HEK293 (cell line): ENCODE measurements around the gene ATP4A.

Source experiments
- GLI2 ChIP-seq: fragments of 450-650 bp; formaldehyde crosslinking; IDR thresholded peaks from 2 replicates; pipeline ENCODE4; 2017; ENCODE audit warnings: missing biosample characterization, missing genetic modification characterization, low read depth, borderline replicate concordance
- HOXA7 ChIP-seq: sonication (generic); formaldehyde crosslinking; IDR thresholded peaks from 2 replicates; pipeline ENCODE4 v1.8.1; 2022; ENCODE audit warnings: missing genetic modification reagents, borderline replicate concordance
- KLF16 ChIP-seq: fragments of 450-650 bp; formaldehyde crosslinking; IDR thresholded peaks from 2 replicates; pipeline ENCODE4 v1.5.1; 2017; ENCODE audit warnings: missing biosample characterization, missing genetic modification characterization
- KLF17 ChIP-seq: fragments of 450-650 bp; formaldehyde crosslinking; IDR thresholded peaks from 2 replicates; pipeline ENCODE4 v1.5.1; 2016; ENCODE audit warnings: missing biosample characterization, missing genetic modification characterization
- MEIS1 ChIP-seq: sonication (generic); formaldehyde crosslinking; IDR thresholded peaks from 2 replicates; pipeline ENCODE4 v1.8.1; 2022; ENCODE audit warnings: missing genetic modification reagents, mild to moderate bottlenecking, borderline replicate concordance
- SP3 ChIP-seq: fragments of 450-650 bp; formaldehyde crosslinking; IDR thresholded peaks from 2 replicates; pipeline ENCODE4 v1.5.1; 2016; ENCODE audit warnings: missing biosample characterization, missing genetic modification characterization
- SP7 ChIP-seq: fragments of 450-650 bp; formaldehyde crosslinking; IDR thresholded peaks from 2 replicates; pipeline ENCODE4 v1.5.1; 2016; ENCODE audit warnings: missing biosample characterization, missing genetic modification characterization
- YY2 ChIP-seq: fragments of 450-650 bp; formaldehyde crosslinking; IDR thresholded peaks from 2 replicates; pipeline ENCODE4 v1.5.1; 2016; ENCODE audit warnings: missing biosample characterization, missing genetic modification characterization
- ZBTB48 ChIP-seq: fragments of 450-650 bp; formaldehyde crosslinking; IDR thresholded peaks from 2 replicates; pipeline ENCODE4 v1.5.1; 2016; ENCODE audit warnings: missing biosample characterization, missing genetic modification characterization
- ZBTB7A ChIP-seq: fragments of 450-650 bp; formaldehyde crosslinking; IDR thresholded peaks from 2 replicates; pipeline ENCODE4 v1.5.1; 2016; ENCODE audit warnings: low read depth, missing biosample characterization, missing genetic modification characterization
- ZNF10 ChIP-seq: fragments of 450-650 bp; formaldehyde crosslinking; IDR thresholded peaks from 2 replicates; pipeline ENCODE4 v1.5.1; 2017; ENCODE audit warnings: missing biosample characterization, missing genetic modification characterization
- ZNF169 ChIP-seq: fragments of 450-650 bp; formaldehyde crosslinking; IDR thresholded peaks from 2 replicates; pipeline ENCODE4 v1.5.1; 2016; ENCODE audit warnings: missing biosample characterization, missing genetic modification characterization
- ZNF184 ChIP-seq: fragments of 450-650 bp; IDR thresholded peaks from 2 replicates; pipeline ENCODE4 v1.5.1; 2018; ENCODE audit warnings: missing biosample characterization, mild to moderate bottlenecking, missing genetic modification characterization
- ZNF2 ChIP-seq: fragments of 450-650 bp; formaldehyde crosslinking; IDR thresholded peaks from 2 replicates; pipeline ENCODE4 v1.5.1; 2016; ENCODE audit warnings: missing biosample characterization, missing genetic modification characterization
- ZNF202 ChIP-seq: fragments of 450-650 bp; formaldehyde crosslinking; IDR thresholded peaks from 2 replicates; pipeline ENCODE4 v1.5.1; 2016; ENCODE audit warnings: missing biosample characterization, missing genetic modification characterization, borderline replicate concordance
- ZNF211 ChIP-seq: fragments of 450-650 bp; formaldehyde crosslinking; IDR thresholded peaks from 2 replicates; pipeline ENCODE4 v1.5.1; 2016; ENCODE audit warnings: low read depth, missing biosample characterization, missing genetic modification characterization
- ZNF239 ChIP-seq: fragments of 450-650 bp; formaldehyde crosslinking; IDR thresholded peaks from 2 replicates; pipeline ENCODE4 v1.5.1; 2016; ENCODE audit warnings: missing biosample characterization, missing genetic modification characterization
- ZNF24 ChIP-seq: fragments of 450-650 bp; formaldehyde crosslinking; IDR thresholded peaks from 2 replicates; pipeline ENCODE4 v1.5.1; 2016; ENCODE audit warnings: missing biosample characterization, missing genetic modification characterization
- ZNF335 ChIP-seq: fragments of 450-650 bp; formaldehyde crosslinking; conservative IDR thresholded peaks from 2 replicates; pipeline ENCODE4 v1.5.1; 2016; ENCODE audit warnings: missing biosample characterization, missing genetic modification characterization
- ZNF473 ChIP-seq: fragments of 450-650 bp; formaldehyde crosslinking; IDR thresholded peaks from 2 replicates; pipeline ENCODE4 v1.5.1; 2017; ENCODE audit warnings: missing biosample characterization, missing genetic modification characterization
- ZNF514 ChIP-seq: fragments of 450-650 bp; formaldehyde crosslinking; IDR thresholded peaks from 2 replicates; pipeline ENCODE4 v1.5.1; 2016; ENCODE audit warnings: missing biosample characterization, missing genetic modification characterization
- ZNF529 ChIP-seq: fragments of 450-650 bp; formaldehyde crosslinking; IDR thresholded peaks from 2 replicates; pipeline ENCODE4 v1.5.1; 2017; ENCODE audit warnings: missing genetic modification characterization, missing biosample characterization; ENCODE audit not compliant: insufficient replicate concordance
- ZNF558 ChIP-seq: fragments of 450-650 bp; formaldehyde crosslinking; IDR thresholded peaks from 2 replicates; pipeline ENCODE4 v1.5.1; 2016; ENCODE audit warnings: missing biosample characterization, missing genetic modification characterization
- ZNF561 ChIP-seq: fragments of 450-650 bp; IDR thresholded peaks from 2 replicates; pipeline ENCODE4 v1.5.1; 2018; ENCODE audit warnings: missing biosample characterization, missing genetic modification characterization, borderline replicate concordance
- ZNF571 ChIP-seq: fragments of 450-650 bp; formaldehyde crosslinking; IDR thresholded peaks from 2 replicates; pipeline ENCODE4 v1.5.0; 2017; ENCODE audit warnings: missing biosample characterization, missing genetic modification characterization
- ZNF600 ChIP-seq: fragments of 450-650 bp; formaldehyde crosslinking; IDR thresholded peaks from 2 replicates; pipeline ENCODE4 v1.5.1; 2016; ENCODE audit warnings: missing biosample characterization, missing genetic modification characterization
- ZNF707 ChIP-seq: fragments of 450-650 bp; formaldehyde crosslinking; IDR thresholded peaks from 2 replicates; pipeline ENCODE4 v1.5.1; 2016; ENCODE audit warnings: missing biosample characterization, missing genetic modification characterization
- ZNF843 ChIP-seq: fragments of 450-650 bp; formaldehyde crosslinking; IDR thresholded peaks from 2 replicates; pipeline ENCODE4 v1.5.1; 2016; ENCODE audit warnings: missing biosample characterization, missing genetic modification characterization
- ZSCAN30 ChIP-seq: fragments of 450-650 bp; IDR thresholded peaks from 2 replicates; pipeline ENCODE4 v1.5.1; 2018; ENCODE audit warnings: missing biosample characterization, mild to moderate bottlenecking, missing genetic modification characterization, moderate library complexity
- ZSCAN5A ChIP-seq: fragments of 450-650 bp; formaldehyde crosslinking; IDR thresholded peaks from 2 replicates; pipeline ENCODE4 v1.5.1; 2016; ENCODE audit warnings: missing biosample characterization, missing genetic modification characterization
- TF ChIP-seq, protein P1 (sequence below): IDR thresholded peaks from 2 replicates; pipeline ENCODE4 v1.6.1; 2011; ENCODE audit warnings: mild to moderate bottlenecking, low read depth, low read length, borderline replicate concordance
- TF ChIP-seq, protein P2 (sequence below): fragments of 450-650 bp; formaldehyde crosslinking; IDR thresholded peaks from 2 replicates; pipeline ENCODE4 v1.5.1; 2016; ENCODE audit warnings: missing biosample characterization, missing genetic modification characterization
- TF ChIP-seq, protein P3 (sequence below): fragments of 450-650 bp; formaldehyde crosslinking; IDR thresholded peaks from 2 replicates; pipeline ENCODE4 v1.5.1; 2017; ENCODE audit warnings: missing biosample characterization, missing genetic modification characterization

The ATP4A gene

DNA sequence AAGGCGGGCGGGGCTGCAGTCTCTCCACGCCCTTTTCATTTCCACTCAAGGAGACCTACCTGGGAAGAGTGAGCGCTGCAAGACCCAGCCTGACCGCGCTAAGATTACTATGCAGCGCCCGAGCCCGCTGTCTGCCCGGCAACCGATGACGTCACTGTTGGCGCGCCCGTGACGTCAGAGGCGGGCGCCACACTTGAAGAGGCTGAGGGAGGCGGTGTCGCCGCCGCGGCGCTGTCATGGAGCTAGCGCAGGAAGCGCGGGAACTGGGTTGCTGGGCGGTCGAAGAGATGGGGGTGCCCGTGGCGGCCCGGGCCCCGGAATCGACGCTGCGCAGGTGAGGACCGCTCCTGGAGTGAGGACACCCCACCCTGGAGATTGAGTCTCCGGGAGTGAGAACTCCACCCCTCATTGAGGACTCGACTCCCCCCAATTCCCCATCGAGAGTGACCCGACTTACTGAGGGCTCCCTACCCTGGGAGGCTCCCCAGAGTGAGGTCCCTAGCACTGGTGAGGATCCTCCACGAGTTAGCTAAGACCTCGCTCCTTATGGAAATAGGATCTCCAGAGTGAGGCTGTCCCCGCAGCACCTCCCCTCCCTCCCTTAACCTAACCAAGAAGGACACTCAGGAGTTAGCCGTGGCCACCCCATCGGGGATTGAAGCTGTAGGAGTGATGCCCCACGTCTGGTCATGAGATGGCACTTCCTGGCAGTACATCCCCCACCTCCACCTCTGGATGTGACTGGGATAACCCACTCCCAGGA, 49.3 kb upstream of the ATP4A start, which contains the start of gene HAUS5 (continued):
- TF ChIP-seq GLI2 (no peak), ZNF473 (tag by site-specific recombination) (no peak), KLF17 (tag by site-specific recombination) (peak; percentile 100), ZNF707 (tag by site-specific recombination) (no peak), ZNF571 (no peak), ZNF600 (tag by site-specific recombination) (peak; percentile 97), ZNF2 (peak; percentile 90; the same call in 1 of the 2 replicates), ZBTB7A (tag by site-specific recombination) (peak; percentile 91; the same call in 1 of the 2 replicates), ZNF202 (tag by site-specific recombination) (no peak), HOXA7 (no peak), ZNF529 (tag by site-specific recombination) (no peak), ZNF514 (tag by site-specific recombination) (no peak), ZNF335 (peak; percentile 100), MEIS1 (CRISPR knock-in tag) (no peak), ZNF558 (peak; percentile 84), ZNF239 (no peak), ZSCAN30 (tag by site-specific recombination) (peak; percentile 93), SP7 (tag by site-specific recombination) (peak; percentile 95), YY2 (tag by site-specific recombination) (peak; percentile 87), ZNF10 (0 out of 2 replicates have a peak, but pooled peaks have one; percentile 45), ZNF561 (tag by site-specific recombination) (peak; percentile 92; the same call in 1 of the 2 replicates), ZNF169 (peak; percentile 81; the same call in 1 of the 2 replicates), ZNF24 (peak; percentile 97), ZBTB48 (peak; percentile 95), ZNF843 (tag by site-specific recombination) (peak; percentile 68; the same call in 1 of the 2 replicates), SP3 (tag by site-specific recombination) (peak; percentile 92), KLF16 (peak; percentile 96), ZNF184 (tag by site-specific recombination) (no peak), ZNF211 (tag by site-specific recombination) (no peak), ZSCAN5A (tag by site-specific recombination) (no peak; the same call in 1 of the 2 replicates)
- TF ChIP-seq, protein P1, sequence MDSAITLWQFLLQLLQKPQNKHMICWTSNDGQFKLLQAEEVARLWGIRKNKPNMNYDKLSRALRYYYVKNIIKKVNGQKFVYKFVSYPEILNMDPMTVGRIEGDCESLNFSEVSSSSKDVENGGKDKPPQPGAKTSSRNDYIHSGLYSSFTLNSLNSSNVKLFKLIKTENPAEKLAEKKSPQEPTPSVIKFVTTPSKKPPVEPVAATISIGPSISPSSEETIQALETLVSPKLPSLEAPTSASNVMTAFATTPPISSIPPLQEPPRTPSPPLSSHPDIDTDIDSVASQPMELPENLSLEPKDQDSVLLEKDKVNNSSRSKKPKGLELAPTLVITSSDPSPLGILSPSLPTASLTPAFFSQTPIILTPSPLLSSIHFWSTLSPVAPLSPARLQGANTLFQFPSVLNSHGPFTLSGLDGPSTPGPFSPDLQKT = no peak
- TF ChIP-seq, protein P2, sequence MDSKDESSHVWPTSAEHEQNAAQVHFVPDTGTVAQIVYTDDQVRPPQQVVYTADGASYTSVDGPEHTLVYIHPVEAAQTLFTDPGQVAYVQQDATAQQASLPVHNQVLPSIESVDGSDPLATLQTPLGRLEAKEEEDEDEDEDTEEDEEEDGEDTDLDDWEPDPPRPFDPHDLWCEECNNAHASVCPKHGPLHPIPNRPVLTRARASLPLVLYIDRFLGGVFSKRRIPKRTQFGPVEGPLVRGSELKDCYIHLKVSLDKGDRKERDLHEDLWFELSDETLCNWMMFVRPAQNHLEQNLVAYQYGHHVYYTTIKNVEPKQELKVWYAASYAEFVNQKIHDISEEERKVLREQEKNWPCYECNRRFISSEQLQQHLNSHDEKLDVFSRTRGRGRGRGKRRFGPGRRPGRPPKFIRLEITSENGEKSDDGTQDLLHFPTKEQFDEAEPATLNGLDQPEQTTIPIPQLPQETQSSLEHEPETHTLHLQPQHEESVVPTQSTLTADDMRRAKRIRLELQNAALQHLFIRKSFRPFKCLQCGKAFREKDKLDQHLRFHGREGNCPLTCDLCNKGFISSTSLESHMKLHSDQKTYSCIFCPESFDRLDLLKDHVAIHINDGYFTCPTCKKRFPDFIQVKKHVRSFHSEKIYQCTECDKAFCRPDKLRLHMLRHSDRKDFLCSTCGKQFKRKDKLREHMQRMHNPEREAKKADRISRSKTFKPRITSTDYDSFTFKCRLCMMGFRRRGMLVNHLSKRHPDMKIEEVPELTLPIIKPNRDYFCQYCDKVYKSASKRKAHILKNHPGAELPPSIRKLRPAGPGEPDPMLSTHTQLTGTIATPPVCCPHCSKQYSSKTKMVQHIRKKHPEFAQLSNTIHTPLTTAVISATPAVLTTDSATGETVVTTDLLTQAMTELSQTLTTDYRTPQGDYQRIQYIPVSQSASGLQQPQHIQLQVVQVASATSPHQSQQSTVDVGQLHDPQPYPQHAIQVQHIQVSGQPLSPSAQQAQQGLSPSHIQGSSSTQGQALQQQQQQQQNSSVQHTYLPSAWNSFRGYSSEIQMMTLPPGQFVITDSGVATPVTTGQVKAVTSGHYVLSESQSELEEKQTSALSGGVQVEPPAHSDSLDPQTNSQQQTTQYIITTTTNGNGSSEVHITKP (tag by site-specific recombination) = peak; percentile 95
- TF ChIP-seq, protein P3, sequence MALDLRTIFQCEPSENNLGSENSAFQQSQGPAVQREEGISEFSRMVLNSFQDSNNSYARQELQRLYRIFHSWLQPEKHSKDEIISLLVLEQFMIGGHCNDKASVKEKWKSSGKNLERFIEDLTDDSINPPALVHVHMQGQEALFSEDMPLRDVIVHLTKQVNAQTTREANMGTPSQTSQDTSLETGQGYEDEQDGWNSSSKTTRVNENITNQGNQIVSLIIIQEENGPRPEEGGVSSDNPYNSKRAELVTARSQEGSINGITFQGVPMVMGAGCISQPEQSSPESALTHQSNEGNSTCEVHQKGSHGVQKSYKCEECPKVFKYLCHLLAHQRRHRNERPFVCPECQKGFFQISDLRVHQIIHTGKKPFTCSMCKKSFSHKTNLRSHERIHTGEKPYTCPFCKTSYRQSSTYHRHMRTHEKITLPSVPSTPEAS = peak; percentile 77; the same call in 1 of the 2 replicates
